ENCODE results near the gene PTPRD. TPM values are rescaled to one million over a fixed set of nuclear protein-coding genes. Genes with fewer than 3 reads are reported as not detected.

PTPRD gene
- total and polyA plus RNA-seq, 9 donors: 45.2 to 104 (median 80.0) TPM

- no peak for DNase-seq
- Histone ChIP-seq H3K27me3 (ENCODE audit: control insufficient read depth, insufficient read depth, low read length) (no peaks in the 10 kb centered on the region), H3K27ac (ENCODE audit: low read length) (no peak overlapping the region), H3K9me3 (replicated peaks; ENCODE audit: control insufficient read depth, low read depth, low read length) (no peaks in the 10 kb centered on the region), H3K4me1 (ENCODE audit: control insufficient read depth, insufficient read depth, low read length) (no peaks in the 10 kb centered on the region), H3K36me3 (ENCODE audit: control insufficient read depth, insufficient read depth, low read length) (peaks cover 2% of the 10 kb centered on the region), H3K4me3 (ENCODE audit: low read length) (no peak overlapping the region)
- 86% methylated on average over 2 of the region's 3 CpGs for WGBS (ENCODE audit: insufficient coverage)
Measured at GRCh38 chr9:8552732-8553131, 2060.1 kb downstream of the PTPRD start.

- WGBS (ENCODE audit: insufficient coverage): no CpG with 5 or more reads among the region's 1 CpG
- H3K4me3 ChIP-seq (ENCODE audit: low read length): no peak overlapping the region
- no peak overlapping the region for H3K27ac ChIP-seq (ENCODE audit: low read length)
- H3K36me3 ChIP-seq (ENCODE audit: control insufficient read depth, insufficient read depth, low read length): peaks cover 2% of the 10 kb centered on the region
- H3K9me3 ChIP-seq (replicated peaks; ENCODE audit: control insufficient read depth, low read depth, low read length): no peaks in the 10 kb centered on the region
- no peaks in the 10 kb centered on the region for H3K4me1 ChIP-seq (ENCODE audit: control insufficient read depth, insufficient read depth, low read length)
- no peak for DNase-seq
- H3K27me3 ChIP-seq (ENCODE audit: control insufficient read depth, insufficient read depth, low read length): no peaks in the 10 kb centered on the region
Measured at GRCh38 chr9:8549214-8549613, 2063.6 kb downstream of the PTPRD start.

- H3K4me3 ChIP-seq (ENCODE audit: low read length): no peak overlapping the region
- no peaks in the 10 kb centered on the region for H3K27me3 ChIP-seq (ENCODE audit: control insufficient read depth, insufficient read depth, low read length)
- no CpG with 5 or more reads among the region's 2 CpGs for WGBS (ENCODE audit: insufficient coverage)
- no peaks in the 10 kb centered on the region for H3K4me1 ChIP-seq (ENCODE audit: control insufficient read depth, insufficient read depth, low read length)
- H3K9me3 ChIP-seq (replicated peaks; ENCODE audit: control insufficient read depth, low read depth, low read length): no peaks in the 10 kb centered on the region
- no peaks in the 10 kb centered on the region for H3K36me3 ChIP-seq (ENCODE audit: control insufficient read depth, insufficient read depth, low read length)
- DNase-seq: no peak
- no peak overlapping the region for H3K27ac ChIP-seq (ENCODE audit: low read length)
Measured at GRCh38 chr9:8543219-8543618, 2069.6 kb downstream of the PTPRD start.

GRCh38 chr9:8542537-8542936 is 2070.3 kb downstream of the PTPRD start:
- 37% methylated on average over 2 of the region's 4 CpGs for WGBS (ENCODE audit: insufficient coverage)
- no peaks in the 10 kb centered on the region for H3K36me3 ChIP-seq (ENCODE audit: control insufficient read depth, insufficient read depth, low read length)
- no peak overlapping the region for H3K4me3 ChIP-seq (ENCODE audit: low read length)
- DNase-seq: no peak
- H3K4me1 ChIP-seq (ENCODE audit: control insufficient read depth, insufficient read depth, low read length): no peaks in the 10 kb centered on the region
- H3K9me3 ChIP-seq (replicated peaks; ENCODE audit: control insufficient read depth, low read depth, low read length): no peaks in the 10 kb centered on the region
- H3K27ac ChIP-seq (ENCODE audit: low read length): no peak overlapping the region
- no peaks in the 10 kb centered on the region for H3K27me3 ChIP-seq (ENCODE audit: control insufficient read depth, insufficient read depth, low read length)

DNA sequence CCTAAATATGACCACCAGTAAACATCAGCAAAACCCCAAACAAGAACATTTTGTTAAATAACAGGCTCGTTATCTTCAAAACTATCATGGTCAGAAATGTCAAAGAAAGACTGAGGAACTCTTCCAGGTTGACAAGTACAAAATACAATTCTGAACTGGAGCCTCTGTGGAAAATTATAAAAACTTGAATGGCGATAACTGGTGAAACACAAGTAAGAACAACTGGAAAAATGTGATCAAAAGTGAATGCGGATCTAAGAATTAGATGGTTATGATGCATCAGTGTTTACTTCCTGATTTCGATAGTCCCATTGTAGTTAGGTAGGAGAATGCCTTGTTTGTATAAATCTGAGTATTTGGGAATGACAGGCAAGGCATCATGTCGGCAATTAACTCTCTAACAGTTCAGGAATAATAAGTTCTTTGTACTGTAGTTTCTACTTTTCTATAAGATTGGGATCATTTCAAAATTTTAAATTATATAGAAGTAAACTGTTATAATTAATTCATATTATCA is 2073.1 kb downstream of the PTPRD start:
- H3K27ac ChIP-seq (ENCODE audit: low read length): no peak overlapping the region
- no peaks in the 10 kb centered on the region for H3K36me3 ChIP-seq (ENCODE audit: control insufficient read depth, insufficient read depth, low read length)
- DNase-seq: no peak
- H3K4me1 ChIP-seq (ENCODE audit: control insufficient read depth, insufficient read depth, low read length): no peaks in the 10 kb centered on the region
- no peaks in the 10 kb centered on the region for H3K9me3 ChIP-seq (replicated peaks; ENCODE audit: control insufficient read depth, low read depth, low read length)
- WGBS (ENCODE audit: insufficient coverage): 88% methylated on average over 2 of the region's 5 CpGs
- H3K4me3 ChIP-seq (ENCODE audit: low read length): no peak overlapping the region
- H3K27me3 ChIP-seq (ENCODE audit: control insufficient read depth, insufficient read depth, low read length): no peaks in the 10 kb centered on the region

DNA sequence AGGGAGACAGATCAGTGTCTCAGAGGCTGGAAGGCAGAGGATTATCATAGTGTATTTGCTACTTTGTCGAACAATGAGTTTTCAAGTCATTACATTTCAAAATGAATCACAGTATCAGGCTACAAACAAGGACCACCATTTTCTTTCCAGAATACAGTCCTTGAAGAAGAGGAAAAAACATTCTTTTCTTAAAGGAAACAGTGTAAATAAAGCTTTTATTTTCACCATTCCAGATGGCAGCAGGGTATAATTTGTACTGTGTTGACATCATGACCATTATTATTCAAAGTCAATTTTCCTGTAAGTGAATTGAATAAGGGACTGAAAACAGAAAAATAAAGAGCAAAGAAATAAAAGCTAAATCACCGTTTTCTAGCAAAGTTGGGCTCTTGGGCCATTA is 2076.0 kb downstream of the PTPRD start:
- H3K4me1 ChIP-seq (ENCODE audit: control insufficient read depth, insufficient read depth, low read length): no peaks in the 10 kb centered on the region
- no CpG with 5 or more reads among the region's 2 CpGs for WGBS (ENCODE audit: insufficient coverage)

DNA sequence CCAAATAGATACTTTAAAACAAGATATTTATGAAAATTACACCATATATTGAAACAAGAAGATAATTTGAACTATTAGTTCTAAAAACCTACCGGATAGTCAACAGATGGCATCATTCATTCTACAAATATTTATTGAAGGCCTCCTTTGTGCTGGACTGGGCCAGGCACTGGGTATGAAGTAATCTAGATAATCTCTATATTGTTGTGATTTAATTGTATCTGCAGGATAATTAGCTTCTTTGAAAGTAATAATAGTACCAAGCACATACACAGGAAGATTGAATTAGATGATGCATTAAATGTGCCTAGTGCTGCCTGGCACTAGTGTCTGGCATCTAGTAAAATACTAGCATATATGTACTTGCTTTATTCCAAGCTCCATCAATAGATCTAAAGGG is 2078.0 kb downstream of the PTPRD start:
- no CpG with 5 or more reads among the region's 1 CpG for WGBS (ENCODE audit: insufficient coverage)
- Histone ChIP-seq H3K4me3 (ENCODE audit: low read length) (no peak overlapping the region), H3K9me3 (replicated peaks; ENCODE audit: control insufficient read depth, low read depth, low read length) (no peaks in the 10 kb centered on the region), H3K27ac (ENCODE audit: low read length) (no peak overlapping the region), H3K27me3 (ENCODE audit: control insufficient read depth, insufficient read depth, low read length) (no peaks in the 10 kb centered on the region), H3K36me3 (ENCODE audit: control insufficient read depth, insufficient read depth, low read length) (no peaks in the 10 kb centered on the region), H3K4me1 (ENCODE audit: control insufficient read depth, insufficient read depth, low read length) (no peaks in the 10 kb centered on the region)
- DNase-seq: no peak

More for the DNA sequence above, 2076.0 kb downstream of the PTPRD start:
- Histone ChIP-seq H3K9me3 (replicated peaks; ENCODE audit: control insufficient read depth, low read depth, low read length) (no peaks in the 10 kb centered on the region), H3K27ac (ENCODE audit: low read length) (no peak overlapping the region), H3K27me3 (ENCODE audit: control insufficient read depth, insufficient read depth, low read length) (no peaks in the 10 kb centered on the region), H3K4me3 (ENCODE audit: low read length) (no peak overlapping the region), H3K36me3 (ENCODE audit: control insufficient read depth, insufficient read depth, low read length) (no peaks in the 10 kb centered on the region)
- DNase-seq: no peak

DNA sequence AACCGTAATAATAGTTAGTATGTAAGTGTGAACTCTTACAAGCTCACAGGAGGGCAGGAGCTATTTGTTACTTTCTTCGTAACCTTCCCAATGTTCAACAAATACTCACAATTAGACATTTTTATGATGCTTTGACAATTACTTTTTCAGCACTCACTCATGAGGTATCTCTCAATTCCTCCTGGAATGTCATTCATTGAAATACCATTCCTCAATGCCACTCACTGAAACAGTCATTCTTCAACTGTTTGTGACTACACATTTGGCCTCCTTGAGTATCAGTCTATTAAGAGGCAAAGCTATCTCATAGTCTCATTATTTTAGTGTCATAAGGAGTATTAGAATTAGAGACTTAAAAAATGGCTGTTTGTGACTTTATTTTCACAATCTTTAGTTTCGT is 2079.1 kb downstream of the PTPRD start:
- Histone ChIP-seq H3K4me1 (ENCODE audit: control insufficient read depth, insufficient read depth, low read length) (no peaks in the 10 kb centered on the region), H3K9me3 (replicated peaks; ENCODE audit: control insufficient read depth, low read depth, low read length) (no peaks in the 10 kb centered on the region), H3K4me3 (ENCODE audit: low read length) (no peak overlapping the region), H3K27me3 (ENCODE audit: control insufficient read depth, insufficient read depth, low read length) (no peaks in the 10 kb centered on the region), H3K27ac (ENCODE audit: low read length) (no peak overlapping the region), H3K36me3 (ENCODE audit: control insufficient read depth, insufficient read depth, low read length) (no peaks in the 10 kb centered on the region)
- WGBS (ENCODE audit: insufficient coverage): no CpG with 5 or more reads among the region's 3 CpGs
- DNase-seq: no peak

DNA sequence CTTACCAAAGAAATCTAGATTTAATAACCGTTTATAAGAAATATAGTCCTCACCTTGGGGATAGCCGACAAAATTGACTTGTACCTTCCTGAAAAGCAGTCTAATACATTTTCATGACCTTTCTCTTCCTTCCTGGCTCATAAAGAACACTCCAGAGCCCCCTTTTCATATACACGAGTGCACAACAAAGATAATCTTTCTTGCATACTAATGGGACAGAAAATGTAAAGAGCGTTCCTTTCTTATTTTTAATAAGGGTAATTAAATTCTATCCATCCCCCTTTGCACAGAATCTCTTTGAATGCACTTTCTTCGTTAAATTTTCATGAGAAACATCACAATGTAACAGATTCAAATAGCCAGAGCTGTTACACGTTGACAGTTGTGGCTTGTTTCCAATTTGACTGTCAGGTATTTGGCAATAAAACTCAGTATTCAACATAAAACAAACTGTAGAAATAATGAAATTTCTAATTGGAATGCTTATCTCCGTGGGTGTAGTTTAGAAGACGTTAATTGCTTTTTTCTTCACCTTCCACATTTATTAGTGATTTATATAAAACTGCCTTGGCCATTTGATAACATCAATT is 2080.9 kb downstream of the PTPRD start:
- Histone ChIP-seq H3K27me3 (ENCODE audit: control insufficient read depth, insufficient read depth, low read length) (no peaks in the 10 kb centered on the region), H3K4me3 (ENCODE audit: low read length) (no peak overlapping the region), H3K9me3 (replicated peaks; ENCODE audit: control insufficient read depth, low read depth, low read length) (no peaks in the 10 kb centered on the region), H3K4me1 (ENCODE audit: control insufficient read depth, insufficient read depth, low read length) (no peaks in the 10 kb centered on the region), H3K36me3 (ENCODE audit: control insufficient read depth, insufficient read depth, low read length) (no peaks in the 10 kb centered on the region), H3K27ac (ENCODE audit: low read length) (no peak overlapping the region)
- DNase-seq: no peak
- WGBS (ENCODE audit: insufficient coverage): no CpG with 5 or more reads among the region's 8 CpGs

GRCh38 chr9:8521112-8521511 is 2091.7 kb downstream of the PTPRD start:
- no CpG with 5 or more reads among the region's 3 CpGs for WGBS (ENCODE audit: insufficient coverage)
- Histone ChIP-seq H3K27ac (ENCODE audit: low read length) (no peak overlapping the region), H3K9me3 (replicated peaks; ENCODE audit: control insufficient read depth, low read depth, low read length) (no peaks in the 10 kb centered on the region), H3K36me3 (ENCODE audit: control insufficient read depth, insufficient read depth, low read length) (peaks cover 8% of the 10 kb centered on the region), H3K4me3 (ENCODE audit: low read length) (no peak overlapping the region), H3K27me3 (ENCODE audit: control insufficient read depth, insufficient read depth, low read length) (no peaks in the 10 kb centered on the region), H3K4me1 (ENCODE audit: control insufficient read depth, insufficient read depth, low read length) (no peaks in the 10 kb centered on the region)
- DNase-seq: no peak

DNA sequence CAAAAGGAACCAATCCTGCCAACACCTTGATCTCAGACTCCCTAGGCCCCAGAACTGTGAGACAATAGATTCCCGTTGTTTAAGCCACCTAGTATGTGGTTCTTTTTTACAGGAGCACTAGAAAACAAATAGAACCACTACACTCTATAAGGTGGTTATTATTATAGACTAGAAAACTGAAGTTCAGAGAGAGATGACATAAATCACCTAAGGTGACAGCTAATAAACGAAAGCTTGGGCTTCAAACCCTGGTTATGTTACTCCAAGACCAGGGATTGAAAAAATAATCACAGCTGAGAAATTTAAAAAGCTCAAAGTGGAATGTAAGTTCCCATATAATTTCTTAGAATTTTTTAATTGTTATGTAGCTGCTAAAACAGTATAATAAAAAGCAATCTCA is 2097.1 kb downstream of the PTPRD start:
- H3K4me1 ChIP-seq (ENCODE audit: control insufficient read depth, insufficient read depth, low read length): no peaks in the 10 kb centered on the region
- no CpG with 5 or more reads among the region's 2 CpGs for WGBS (ENCODE audit: insufficient coverage)

More for the DNA sequence above, 2097.1 kb downstream of the PTPRD start:
- Histone ChIP-seq H3K27me3 (ENCODE audit: control insufficient read depth, insufficient read depth, low read length) (no peaks in the 10 kb centered on the region), H3K36me3 (ENCODE audit: control insufficient read depth, insufficient read depth, low read length) (peaks cover 3% of the 10 kb centered on the region), H3K9me3 (replicated peaks; ENCODE audit: control insufficient read depth, low read depth, low read length) (no peaks in the 10 kb centered on the region), H3K4me3 (ENCODE audit: low read length) (no peak overlapping the region), H3K27ac (ENCODE audit: low read length) (no peak overlapping the region)
- DNase-seq: no peak
